Bronchial epithelial cell (primary cell): ENCODE results near the gene CHMP4B. TPM values are rescaled to one million over a fixed set of nuclear protein-coding genes. Genes with fewer than 3 reads are reported as not detected.

Experiments
- DNase-seq: peaks from one replicate; pipeline ENCODE4 v3.0.0-alpha.2; 2010; ENCODE audit warnings: low read depth
- FAIRE-seq: peaks from 2 replicates; lab custom pipeline; 2011; peaks lifted over from hg19 to GRCh38; lab: Jason Lieb, UNC
- H3K27me3 ChIP-seq: 2 replicates; pipeline ENCODE4 v1.5.1; 2011; ENCODE audit warnings: low read length; ENCODE audit not compliant: control insufficient read depth, insufficient read depth
- H3K36me3 ChIP-seq: 2 replicates; pipeline ENCODE4 v1.5.1; 2011; ENCODE audit warnings: low read length; ENCODE audit not compliant: control insufficient read depth, insufficient read depth
- H3K4me3 ChIP-seq: 2 replicates; pipeline ENCODE4 v1.5.1; 2011; ENCODE audit warnings: mild to moderate bottlenecking, low read depth, low read length, control low read depth
- CTCF ChIP-seq: IDR thresholded peaks from 2 replicates; pipeline ENCODE4 v1.5.1; 2011; ENCODE audit warnings: mild to moderate bottlenecking, moderate library complexity, low read length, control low read depth, inconsistent platforms; ENCODE audit not compliant: insufficient read depth, severe bottlenecking
- total RNA-seq: library from RNA; depleted of rRNA; stranded (reverse); fragments of >200 nt; gene quantifications from 2 replicates; pipeline ENCODE4 v1.2.1, GENCODE V29; 2014

CHMP4B gene
- total RNA-seq, 1 donor from 2014 or later = 30.5 TPM

GRCh38 chr20:33785503-33785902 is 25.6 kb upstream of the CHMP4B start:
- no peaks in the 10 kb centered on the region for H3K27me3 ChIP-seq
- H3K36me3 ChIP-seq = no peaks in the 10 kb centered on the region
- no peak overlapping the region for H3K4me3 ChIP-seq
- FAIRE-seq = no peak
- DNase-seq = no peak
- TF ChIP-seq CTCF = no peak

- no peak overlapping the region for H3K4me3 ChIP-seq
- FAIRE-seq (no peak), DNase-seq (no peak)
Observed at GRCh38 chr20:33787253-33787891, 23.8 kb upstream of the CHMP4B start.

GRCh38 chr20:33788351-33789049 is 22.6 kb upstream of the CHMP4B start:
- DNase-seq = no peak
- H3K4me3 ChIP-seq = no peak overlapping the region
- H3K36me3 ChIP-seq = peaks cover 1% of the 10 kb centered on the region
- H3K27me3 ChIP-seq = no peaks in the 10 kb centered on the region
- FAIRE-seq = no peak
- TF ChIP-seq CTCF = no peak

More at GRCh38 chr20:33787253-33787891, 23.8 kb upstream of the CHMP4B start:
- no peak for TF ChIP-seq CTCF
- H3K27me3 ChIP-seq = no peaks in the 10 kb centered on the region
- peaks cover 1% of the 10 kb centered on the region for H3K36me3 ChIP-seq

- Histone ChIP-seq H3K4me3 (no peak overlapping the region), H3K27me3 (no peaks in the 10 kb centered on the region), H3K36me3 (peaks cover 1% of the 10 kb centered on the region)
- TF ChIP-seq CTCF = no peak
- DNase-seq (peak; percentile 100), FAIRE-seq (peak; percentile 99)
Observed at GRCh38 chr20:33789109-33789857, 21.9 kb upstream of the CHMP4B start.

- DNase-seq (no peak), FAIRE-seq (no peak)
- TF ChIP-seq CTCF = no peak
- Histone ChIP-seq H3K4me3 (no peak overlapping the region), H3K27me3 (no peaks in the 10 kb centered on the region), H3K36me3 (peaks cover 1% of the 10 kb centered on the region)
Observed at GRCh38 chr20:33789858-33790182, 21.3 kb upstream of the CHMP4B start.
